ENCODE measurements around the gene SKI. TPM values are rescaled to one million over a fixed set of nuclear protein-coding genes. Genes with fewer than 3 reads are reported as not detected.

SKI gene
- total and polyA plus RNA-seq, 9 of the 15 experiments (the other 6 are each of a cell fraction or from before 2014, with no cell fraction given), result 0.10 to 60.5 (median 4.6) TPM

DNA sequence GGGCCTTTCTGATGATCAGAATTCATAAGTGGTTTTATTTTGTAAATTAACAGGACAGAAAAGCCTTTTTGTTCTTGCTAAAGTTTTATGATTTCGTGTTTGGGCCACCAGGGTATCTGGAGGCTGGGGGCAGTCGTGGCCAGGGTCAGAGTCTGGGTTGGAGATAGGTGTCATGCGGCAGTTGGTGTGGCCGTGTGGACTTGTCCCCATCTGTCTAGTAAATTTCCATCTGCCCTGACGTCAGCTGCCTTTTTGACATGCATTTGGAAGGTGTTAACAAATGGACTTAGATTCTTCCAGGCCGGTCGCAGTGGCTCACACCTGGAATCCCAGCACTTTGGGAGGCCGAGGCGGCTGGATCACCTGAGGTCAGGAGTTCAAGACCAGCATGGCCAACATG lies 56.8 kb downstream of the SKI start:
- Histone ChIP-seq H3K4me3 (no peak overlapping the region), H3K4me2 (ENCODE audit: insufficient read depth, low read length) (no peak overlapping the region), H3K9me1 (ENCODE audit: control insufficient read depth, insufficient read depth, low read length) (peaks cover 9% of the 10 kb centered on the region), H3K36me3 (ENCODE audit: control insufficient read depth, insufficient read depth, low read length) (peaks cover 4% of the 10 kb centered on the region; the same call in 1 of the 3 replicates), H3K27me3 (ENCODE audit: control insufficient read depth in 2 of 2, insufficient read depth in 2 of 2, low read length in 2 of 2) (no peaks in the 10 kb centered on the region), H2AFZ (ENCODE audit: low read depth, low read length) (no peak overlapping the region), H3K27ac (ENCODE audit: extremely low read depth, low read depth, low read length) (no peak overlapping the region), H4K20me1 (replicated peaks; ENCODE audit: control insufficient read depth, insufficient read depth, low read length) (peaks cover 26% of the 10 kb centered on the region), H3K4me1 (replicated peaks in 1 of 2; ENCODE audit: control insufficient read depth in 2 of 2, insufficient read depth in 2 of 2, low read length in 2 of 2) (peaks cover 15 to 54% of the 10 kb centered on the region in 2 experiments), H3K9ac (ENCODE audit: insufficient read depth in 1 of 2, low read depth in 2 of 2, low read length in 2 of 2) (peak overlapping the region in 1 of 2 experiments; percentile 64; a peak in 2 of 4 replicates), H3K79me2 (ENCODE audit: control insufficient read depth, insufficient read depth, low read length) (peaks cover 57% of the 10 kb centered on the region), H3K9me3 (replicated peaks; ENCODE audit: control insufficient read depth, insufficient read depth, low read depth, low read length) (no peaks in the 10 kb centered on the region)
- ChIA-PET CTCF (ENCODE audit: low intra/inter-chr PET ratio) (no interaction called here), POLR2A (interaction anchor here (0.5 to 0.8 kb wide), 4 partner anchors 10 to 22 kb away, joined by 3 to 4 read pairs (median 4); no protein-coding TSS in a partner anchor)
- ATAC-seq, result no peak
- FAIRE-seq, result no peak
- in situ Hi-C loops (cut with MboI), result no loop called here
- TF ChIP-seq ZBTB49 (CRISPR knock-in tag; IDR thresholded peaks at IDR 0.05; ENCODE audit: borderline replicate concordance) (no peak), ZNF280A (IDR thresholded peaks at IDR 0.05; ENCODE audit: low read depth, partially characterized antibody) (no peak), FOXK2 (conservative IDR thresholded peaks at IDR 0.05 in 1 of 2, IDR thresholded peaks at IDR 0.05 in 1 of 2; ENCODE audit: low read depth in 2 of 2) (no peak), CAMTA2 (CRISPR knock-in tag; conservative IDR thresholded peaks at IDR 0.05) (no peak), TSC22D4 (tag; IDR thresholded peaks at IDR 0.05) (no peak), MCM2 (IDR thresholded peaks at IDR 0.05; ENCODE audit: low read depth) (no peak), DACH1 (IDR thresholded peaks at IDR 0.05; ENCODE audit: partially characterized antibody) (no peak)
- WGBS (ENCODE audit: insufficient coverage, low coverage, missing lambda C conversion rate), result 76% methylated on average over 9 of the region's 9 CpGs
- BruUV-seq (replicated peaks), result no TSS peak
- intact Hi-C loops (cut with micrococcal nuclease), result no loop called here
- no peak for DNase-seq (ENCODE audit: extremely low read depth in 1 of 4, low spot score in 3 of 4)

Data from K562 (cell line).